Left renal pelvis (tissue), 4 donors: ENCODE results near the gene CITED1. TPM values are rescaled to one million over a fixed set of nuclear protein-coding genes. Genes with fewer than 3 reads are reported as not detected.
"Not testable (repeated sequence)": the region's sequence is repeated elsewhere in the genome, so short reads cannot be mapped to it uniquely, and the experiment has no call there.

Experiments
- DNase-seq, 4 donors: peaks; one replicate each; pipeline ENCODE4 v3.0.0-alpha.2; 2013; ENCODE audit warnings: low read depth in 4 of 4, low spot score in 3 of 4
- polyA plus RNA-seq, 4 donors: library from polyadenylated mRNA; unstranded; fragments of 120-200 nt; gene quantifications; one replicate each; pipeline ENCODE4 v1.2.1, GENCODE V29; 2013; ENCODE audit not compliant: insufficient read length in 4 of 4

Gene CITED1, protein sequence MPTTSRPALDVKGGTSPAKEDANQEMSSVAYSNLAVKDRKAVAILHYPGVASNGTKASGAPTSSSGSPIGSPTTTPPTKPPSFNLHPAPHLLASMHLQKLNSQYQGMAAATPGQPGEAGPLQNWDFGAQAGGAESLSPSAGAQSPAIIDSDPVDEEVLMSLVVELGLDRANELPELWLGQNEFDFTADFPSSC
- polyA plus RNA-seq = 10 to 100 TPM; 11.1 to 19.7 (median 15.9) TPM

DNA sequence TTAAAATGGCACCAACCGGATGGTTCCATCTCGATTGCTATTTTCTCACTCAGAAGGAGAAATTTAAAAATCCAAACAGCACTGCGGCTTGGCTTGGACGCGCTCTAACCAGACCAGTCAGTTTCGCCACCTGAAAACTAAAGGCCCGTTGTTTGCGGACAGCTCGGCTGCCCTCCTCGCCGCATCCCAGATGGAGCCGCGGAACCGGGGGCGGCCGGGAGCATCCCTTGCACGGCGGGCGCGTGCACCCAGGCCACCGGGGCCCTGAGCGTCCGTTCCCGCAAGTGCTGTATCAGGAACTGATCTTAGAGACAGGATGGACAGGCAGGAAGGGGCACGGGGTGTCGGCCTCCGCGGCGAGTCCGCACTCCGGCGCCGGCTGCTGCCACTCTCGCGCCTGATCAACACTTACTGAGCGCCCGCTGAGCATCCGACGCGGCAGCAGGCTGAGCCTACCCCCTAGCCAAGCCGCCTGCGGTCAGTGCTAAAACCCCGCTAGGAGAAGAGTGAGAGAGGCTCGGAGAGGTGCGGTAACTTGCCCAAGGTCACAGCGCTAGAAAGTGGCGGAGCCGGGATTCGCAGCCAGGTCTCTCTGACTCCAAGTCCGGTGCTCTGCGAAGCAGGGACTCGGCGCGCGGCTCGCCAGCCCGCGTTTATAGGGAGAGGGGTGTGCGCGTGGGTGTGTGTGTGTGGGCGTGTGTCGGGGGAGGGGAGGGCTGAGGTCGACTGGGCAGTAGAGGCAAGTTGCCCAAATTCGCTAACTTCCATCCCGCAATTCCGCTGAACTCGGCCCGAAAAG lies at the start of gene CITED1:
Gene CITED1 (minus strand): TSS at position 629 of the 799 bp plus-strand sequence. CDS start 3,045 bp downstream, outside the sequence.
- no peak for DNase-seq

DNA sequence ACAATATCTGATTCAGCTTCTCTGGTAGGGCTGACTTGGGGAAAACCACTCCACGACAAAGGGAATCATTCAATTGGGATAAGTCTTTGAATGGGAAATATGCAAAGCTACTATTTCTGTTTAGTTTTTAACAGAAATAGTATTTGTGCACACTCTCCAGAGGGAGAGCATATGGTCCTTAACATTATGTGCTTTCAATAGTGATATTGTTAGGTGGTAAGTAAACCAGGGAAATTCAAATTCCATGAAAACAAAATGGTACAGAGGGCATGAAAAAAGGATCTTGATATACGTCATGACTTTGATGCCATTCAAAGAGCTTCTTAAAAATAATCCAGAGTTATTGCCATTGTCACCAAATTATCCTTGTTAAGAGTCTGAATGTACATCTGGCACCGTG lies 47.1 kb upstream of the CITED1 start:
- DNase-seq = no peak

DNA sequence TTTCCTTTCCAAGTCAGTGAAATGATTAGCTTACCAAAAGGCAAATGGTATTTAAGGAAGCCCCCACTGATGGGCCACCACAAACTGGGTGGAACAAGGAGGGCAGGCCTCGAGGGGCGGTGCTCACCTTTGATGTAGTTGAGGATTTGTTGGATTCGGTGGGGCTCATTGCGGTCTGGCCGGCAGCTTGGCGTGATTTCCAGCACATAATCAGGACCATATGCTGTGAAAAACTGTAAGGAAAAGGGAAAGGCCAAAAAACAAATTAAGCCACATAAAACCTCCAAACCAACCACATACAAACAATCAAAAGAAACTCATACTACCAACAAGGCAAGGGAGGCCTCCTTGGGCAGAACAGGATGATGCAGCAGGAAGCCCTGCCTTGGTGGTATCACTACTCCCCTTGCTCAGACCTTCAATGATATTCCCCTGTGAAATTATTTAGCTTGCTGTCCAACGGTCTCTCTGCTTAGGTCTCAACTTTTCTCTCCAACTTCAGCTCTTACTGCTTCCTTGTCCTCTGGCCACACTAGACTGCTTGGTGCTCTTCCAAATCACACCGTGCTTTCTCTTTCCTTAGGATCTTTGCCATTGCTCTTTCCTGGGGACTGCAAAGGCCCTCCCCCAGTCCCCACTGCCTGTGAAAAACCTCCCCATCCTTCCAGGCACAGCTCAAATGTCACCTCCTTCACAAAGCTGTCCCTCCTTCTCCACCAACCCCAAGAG lies 46.1 kb upstream of the CITED1 start:
- DNase-seq = no peak

DNA sequence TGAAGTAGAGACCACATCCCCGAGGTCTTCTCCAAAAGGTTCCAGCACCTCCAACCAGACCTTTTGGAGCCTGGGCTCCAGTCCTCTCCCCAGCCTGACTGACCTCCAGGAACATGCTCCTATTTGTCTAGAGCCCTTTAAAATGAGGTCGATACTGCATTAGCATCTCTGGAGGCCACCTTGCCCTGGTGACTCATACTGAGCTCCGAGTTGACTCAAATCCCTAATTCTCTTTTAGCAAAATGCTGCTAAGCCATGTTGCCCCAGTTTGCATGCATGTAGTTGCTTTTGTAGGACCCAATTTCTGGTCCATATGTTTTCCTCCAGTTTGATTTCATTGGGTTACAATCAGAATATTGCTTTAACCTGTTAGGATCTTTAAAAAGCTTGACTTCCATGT lies 43.5 kb upstream of the CITED1 start:
- no peak for DNase-seq

DNA sequence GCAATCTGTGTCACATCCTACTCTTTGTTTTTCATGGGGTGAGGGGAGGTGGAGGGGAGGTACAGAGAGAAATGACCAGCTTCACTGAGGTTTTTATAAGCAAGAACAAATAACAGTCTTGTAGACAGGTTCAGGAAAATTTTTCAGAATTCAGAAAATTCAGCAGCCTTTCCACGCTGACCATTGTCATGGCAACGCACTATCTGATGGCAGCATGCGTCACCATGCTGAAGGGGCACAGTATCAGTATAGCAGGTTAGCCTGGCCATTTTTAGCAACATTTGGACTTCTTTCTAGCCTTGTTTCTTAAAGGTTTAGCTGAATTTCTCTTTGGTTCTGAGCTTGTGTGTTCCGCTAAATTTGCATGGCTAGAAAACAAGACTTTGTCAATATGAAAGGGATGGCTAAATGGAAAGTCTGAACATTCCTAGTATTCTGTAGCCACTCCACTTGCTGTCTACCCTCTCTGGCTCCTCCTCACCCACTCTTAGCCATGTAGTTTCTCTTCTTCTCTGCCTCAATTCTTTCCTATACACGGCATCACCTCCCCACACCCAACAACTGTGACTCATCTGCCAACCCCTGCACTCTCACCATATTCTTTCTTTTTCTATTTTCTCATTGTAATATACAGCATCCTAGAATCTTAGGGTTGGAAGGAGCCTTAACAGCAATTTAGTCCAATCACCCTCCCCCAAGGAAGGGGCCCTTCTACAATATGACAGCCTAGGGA lies 42.7 kb upstream of the CITED1 start:
- DNase-seq = no peak

DNA sequence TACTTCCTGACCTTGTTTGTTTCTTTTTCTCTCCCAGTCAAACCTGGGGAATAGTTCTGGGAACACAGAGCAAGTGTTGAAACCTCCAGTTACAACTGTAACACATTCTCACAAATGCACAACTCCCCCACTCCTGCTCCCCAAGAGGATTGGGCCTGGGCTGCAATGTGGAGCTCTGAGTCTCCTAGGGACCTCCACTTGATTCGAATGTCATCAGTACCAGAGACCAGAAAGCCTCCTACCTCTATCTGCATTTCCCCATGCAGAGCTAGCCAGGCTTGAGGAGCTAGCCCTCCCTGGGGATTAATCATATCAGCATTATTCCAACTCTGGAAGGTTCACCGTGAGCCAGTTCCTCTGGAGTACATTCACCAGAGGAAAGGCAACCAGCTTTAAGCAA lies 41.7 kb upstream of the CITED1 start:
- DNase-seq = no peak

DNA sequence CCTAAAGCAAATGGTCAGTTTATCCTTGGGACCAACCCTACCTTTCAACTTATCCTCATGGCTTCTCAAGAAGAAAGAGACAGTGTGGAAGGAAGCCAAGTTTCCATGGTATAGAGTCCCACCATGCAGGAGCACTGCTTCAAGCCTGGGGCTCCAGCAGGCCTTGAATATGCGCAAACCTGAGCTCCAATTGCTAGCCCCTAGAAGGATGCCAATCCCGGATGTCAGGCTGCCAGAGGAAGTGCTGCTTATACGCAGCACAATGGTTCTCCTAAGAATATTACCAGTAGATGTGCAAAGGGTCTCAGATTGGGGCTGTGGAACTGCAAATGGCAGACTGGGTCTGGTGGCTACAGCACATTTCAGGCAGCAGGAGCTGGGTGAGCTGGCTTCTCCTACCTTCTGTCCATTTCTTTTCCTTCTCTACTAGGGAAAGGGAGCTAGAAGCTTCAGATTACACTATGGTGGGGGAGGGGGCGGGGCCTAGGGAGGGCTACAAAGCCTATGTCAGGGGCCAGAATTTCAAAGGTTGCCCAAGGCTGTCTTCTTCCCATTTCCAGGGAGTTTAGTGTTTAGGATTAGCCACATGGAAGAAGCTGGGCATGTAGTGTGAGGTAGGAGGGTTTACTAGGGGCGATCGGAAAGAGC lies 40.7 kb upstream of the CITED1 start:
- no peak for DNase-seq

DNA sequence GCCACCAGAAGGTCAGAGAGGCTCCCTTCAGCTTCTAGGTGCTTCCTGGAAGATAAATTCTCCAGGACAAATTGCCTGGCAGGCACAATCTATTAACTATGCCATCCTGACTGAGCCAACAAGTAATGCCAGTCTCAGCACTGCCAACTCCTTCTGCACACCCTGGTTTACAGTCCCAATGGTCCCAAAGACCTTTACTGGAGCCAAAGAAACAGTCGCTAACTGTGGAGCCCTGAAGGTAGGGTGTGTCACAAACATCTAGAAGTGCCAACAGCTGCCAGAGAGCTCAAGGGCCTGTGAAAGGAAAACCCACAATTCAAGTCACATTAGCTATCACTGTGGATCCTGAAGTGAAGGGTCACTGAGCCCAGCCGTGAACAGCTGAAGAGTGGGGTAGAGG lies 34.9 kb upstream of the CITED1 start:
- no peak for DNase-seq

DNA sequence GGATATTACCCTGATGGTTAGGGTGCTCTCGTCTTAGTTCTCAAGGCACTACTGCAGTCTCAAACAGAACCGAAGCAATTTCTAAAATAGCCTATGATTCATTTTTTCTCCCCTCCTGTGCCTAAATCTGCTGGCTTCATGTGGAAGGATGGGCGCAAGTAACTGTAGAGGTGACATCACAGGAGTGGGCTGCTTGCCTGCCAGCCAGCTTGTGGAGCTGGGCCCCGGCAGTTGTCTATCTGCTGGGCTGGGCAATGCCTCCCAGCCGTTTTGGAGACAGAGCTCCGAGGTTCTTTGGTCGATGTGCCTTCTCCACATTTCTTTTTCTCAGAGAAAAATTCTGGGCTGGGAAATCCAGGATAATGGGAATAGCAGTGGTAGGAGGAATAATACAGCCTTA lies 34.3 kb upstream of the CITED1 start:
- no peak for DNase-seq

DNA sequence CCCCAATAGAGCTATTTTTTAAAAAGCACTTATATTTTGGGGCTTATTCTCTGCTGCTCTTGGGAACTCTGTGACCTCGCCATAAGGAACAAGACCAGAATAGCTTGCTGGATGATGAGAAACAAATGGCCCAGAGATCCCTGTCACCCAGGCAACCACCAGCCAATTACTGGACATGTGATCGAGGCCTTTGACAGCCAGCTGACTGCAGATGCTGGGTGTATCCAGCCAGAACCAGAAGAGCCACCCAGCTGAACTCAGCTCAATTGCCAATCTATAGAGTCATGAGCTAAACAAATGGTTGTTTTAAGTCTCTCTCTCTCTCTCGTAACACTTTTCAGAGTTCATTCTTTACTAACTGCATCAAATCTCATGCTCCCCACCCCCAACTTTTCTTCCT lies 24.4 kb upstream of the CITED1 start:
- no peak for DNase-seq

DNA sequence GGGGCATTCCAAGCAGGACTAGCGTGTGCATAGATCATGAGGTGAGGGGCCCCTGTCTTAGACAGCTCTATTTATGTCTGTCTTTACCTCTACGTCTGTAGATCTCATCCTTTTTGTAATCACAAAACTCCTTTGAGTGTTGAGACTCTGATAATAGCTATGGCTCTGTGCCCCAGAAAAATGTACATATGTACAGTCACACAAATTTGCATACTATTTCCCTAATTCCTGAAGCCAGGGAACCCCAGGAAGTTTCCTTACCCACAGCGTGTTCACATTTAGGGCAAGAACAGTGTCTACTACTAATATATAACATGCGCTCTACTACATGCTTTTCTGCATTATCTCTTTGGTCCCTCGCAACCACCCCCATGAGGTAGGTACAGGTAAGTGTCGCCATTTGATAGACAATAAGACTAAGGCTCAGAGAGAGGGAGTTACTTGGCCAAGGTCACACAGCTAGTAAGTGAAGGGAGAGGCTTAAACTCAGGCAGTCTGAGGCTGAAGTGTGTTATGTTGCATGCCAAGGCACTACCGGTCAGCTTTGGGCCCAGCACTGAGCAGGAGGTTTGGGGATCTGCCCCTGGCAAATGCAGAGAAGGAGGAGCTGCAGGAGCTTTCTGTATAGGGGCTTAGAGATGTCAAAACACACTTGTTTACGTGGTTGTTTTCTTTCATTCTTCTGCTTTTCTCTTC lies 21.0 kb upstream of the CITED1 start:
- DNase-seq = no peak

DNA sequence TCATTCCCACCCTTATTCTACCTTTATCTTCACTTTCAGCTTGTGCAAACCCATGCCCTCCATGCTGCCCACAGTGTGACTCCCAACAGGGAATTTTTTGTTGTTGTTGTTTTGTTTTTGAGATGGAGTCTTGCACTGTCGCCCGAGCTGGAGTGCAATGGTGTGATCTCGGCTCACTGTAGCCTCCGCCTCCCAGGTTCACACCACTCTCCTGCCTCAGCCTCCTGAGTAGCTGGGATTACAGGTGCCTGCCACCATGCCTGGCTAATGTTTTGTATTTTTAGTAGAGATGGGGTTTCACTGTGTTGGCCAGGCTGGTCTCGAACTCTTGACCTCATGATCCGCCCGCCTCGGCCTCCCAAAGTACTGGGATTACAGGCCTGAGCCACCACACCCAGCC lies 13.9 kb upstream of the CITED1 start:
- not testable (repeated sequence) for DNase-seq

DNA sequence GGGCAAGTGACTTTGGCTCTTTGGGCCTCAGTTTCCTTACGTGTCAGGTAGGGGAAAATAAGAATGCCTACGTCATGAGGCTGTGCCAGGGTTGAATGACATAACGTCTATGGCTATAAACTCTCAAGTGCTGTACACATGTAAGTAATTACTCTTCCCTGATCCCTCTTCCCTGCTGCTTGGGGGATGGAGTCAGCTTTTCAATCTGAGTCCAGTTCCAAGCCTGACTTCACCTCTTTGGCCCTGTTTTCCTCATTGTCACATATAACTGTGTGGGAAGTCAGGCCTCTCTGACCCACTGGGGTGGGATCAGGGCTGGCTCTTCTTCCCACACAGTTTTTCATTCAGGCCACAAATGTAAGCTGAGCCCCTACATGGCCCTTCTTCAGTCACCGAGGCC lies 11.4 kb upstream of the CITED1 start:
- DNase-seq = no peak

DNA sequence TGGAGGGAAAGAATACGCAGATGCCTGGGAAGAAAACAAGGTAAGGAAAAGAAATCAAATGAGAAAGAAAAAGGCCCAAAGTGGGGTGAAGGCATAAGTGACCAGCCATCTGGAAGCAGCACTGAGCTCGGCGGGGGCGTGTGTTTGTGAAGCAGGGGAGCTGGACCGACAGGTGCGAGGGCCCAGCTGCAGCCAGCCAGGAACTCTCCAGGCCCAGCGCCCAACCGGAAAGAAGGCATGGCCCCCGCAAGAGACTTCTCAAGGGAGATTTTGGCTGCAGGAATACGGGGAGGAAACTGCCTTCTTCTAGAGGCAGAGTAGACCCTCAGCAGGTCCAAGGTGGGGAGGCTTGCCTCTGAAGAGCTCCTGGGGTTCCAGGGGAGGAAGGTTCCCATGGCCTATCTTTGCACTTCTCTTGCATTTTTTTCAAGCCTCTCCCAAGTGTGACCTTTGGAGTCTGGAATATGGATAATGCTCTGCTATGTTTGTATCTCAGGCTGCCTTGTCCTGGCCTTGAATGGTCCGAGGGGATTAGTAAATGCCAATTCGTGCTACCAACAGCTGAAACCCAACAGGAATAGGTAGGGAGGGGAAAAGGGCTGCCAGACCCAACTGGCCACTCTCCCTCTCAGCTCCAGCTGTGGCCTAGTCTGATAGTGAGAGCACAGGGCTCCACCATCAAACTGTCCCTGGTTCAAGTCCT lies 10.8 kb upstream of the CITED1 start:
- DNase-seq = no peak

DNA sequence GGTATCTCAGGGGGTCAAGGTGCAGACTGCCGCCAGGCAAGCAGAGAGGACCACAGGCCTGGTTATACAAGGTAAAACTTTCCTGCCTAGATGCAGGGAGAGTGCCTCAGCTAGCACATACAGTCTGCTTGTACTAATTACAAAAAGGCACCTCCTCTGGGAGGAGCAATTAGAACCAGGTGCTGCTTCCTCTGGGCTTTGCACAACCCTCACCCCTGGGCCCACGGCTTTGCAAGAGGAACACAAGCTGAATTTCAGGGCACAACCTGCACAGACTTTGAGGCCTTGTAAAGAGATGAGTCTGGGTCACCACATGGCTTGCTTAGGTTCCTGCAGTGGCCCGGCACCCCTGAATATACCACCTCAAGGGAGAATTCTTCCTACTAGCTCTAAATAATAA lies 9.2 kb upstream of the CITED1 start:
- no peak for DNase-seq

DNA sequence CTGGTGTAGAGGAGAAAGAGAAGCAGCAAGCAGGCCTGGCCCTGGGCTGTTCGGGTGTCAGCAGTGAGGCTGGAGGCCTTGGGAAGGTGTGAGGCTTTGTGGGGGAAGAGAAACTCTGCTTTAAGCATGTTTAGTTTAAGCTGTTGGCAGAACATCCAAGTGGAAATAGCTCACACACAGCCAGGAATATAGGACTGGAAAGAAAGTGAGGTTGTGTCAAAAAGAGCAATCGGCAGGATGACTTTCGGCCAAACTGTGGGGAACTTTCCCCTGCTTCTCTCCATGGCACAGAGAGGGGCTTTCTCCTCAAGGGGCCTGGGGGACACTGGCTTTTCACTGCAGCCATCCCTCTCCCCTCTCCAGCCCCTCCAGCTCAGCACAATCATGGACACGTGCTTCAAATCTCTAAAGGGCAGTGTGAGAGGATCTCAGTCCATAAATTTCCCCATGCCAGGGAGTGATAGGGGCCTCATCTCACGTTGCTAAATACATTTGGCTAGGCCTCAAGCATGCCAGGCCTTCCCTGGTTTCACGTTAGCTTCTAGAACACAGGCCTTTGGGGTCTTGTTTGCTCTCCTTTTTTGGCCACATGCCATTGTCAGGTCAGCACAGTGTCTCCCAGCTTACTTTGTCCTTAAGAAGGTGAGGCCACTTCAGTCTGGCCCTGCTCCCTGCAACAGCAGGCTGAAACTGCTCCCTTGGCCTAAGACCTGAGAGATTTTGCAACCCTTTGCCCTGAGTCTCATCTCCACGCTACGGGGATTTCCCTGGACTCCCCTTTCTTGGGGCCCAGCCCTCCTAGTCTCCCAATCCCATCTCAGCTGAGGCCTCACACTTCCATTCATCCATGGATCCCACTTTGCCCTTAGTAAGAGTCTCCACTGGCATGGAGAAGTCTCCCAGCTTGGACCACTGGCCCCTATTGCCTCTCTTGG lies 8.3 kb upstream of the CITED1 start:
- no peak for DNase-seq

DNA sequence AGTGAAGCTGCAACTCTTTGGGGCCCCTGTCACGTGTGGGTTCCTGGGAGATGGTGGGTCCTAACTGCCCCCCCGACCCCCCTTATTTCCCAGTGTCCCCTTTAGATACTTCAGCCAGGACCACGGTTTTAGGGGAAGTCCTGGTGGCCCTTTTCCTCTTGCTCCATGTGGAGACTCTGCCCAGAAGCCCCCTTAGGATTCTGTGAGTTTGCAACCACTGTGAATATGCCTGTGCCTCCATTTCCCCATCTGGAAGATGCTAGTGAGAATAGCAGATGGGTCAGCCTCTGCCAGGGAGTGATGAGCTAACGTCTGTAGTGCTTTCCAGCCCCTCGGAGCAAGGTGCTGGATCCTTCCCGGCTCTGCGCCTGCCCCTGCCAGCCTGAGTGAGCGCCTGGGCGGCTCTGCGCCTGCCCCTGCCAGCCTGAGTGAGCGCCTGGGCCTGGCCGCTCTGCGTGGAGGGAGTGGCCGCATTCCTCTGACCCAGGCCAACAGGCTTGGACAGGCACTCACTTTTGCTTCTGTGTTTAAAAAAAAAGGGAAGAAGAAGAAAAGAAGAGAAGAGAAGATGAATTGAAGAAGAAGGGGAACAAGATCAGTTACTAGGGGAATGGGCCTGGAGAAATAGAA lies 6.7 kb upstream of the CITED1 start:
- no peak for DNase-seq
